GM23338 (cell line): ENCODE results near the gene RIN3. TPM values are rescaled to one million over a fixed set of nuclear protein-coding genes. Genes with fewer than 3 reads are reported as not detected.
A peak's percentile ranks its signal among the peaks of the same experiment; 100 is the strongest.

ENCODE experiments used
- ATAC-seq: fragments of 200-7000 bp; cut with Tn5 transposase; 3 replicates; pipeline ENCODE4 v1.9.1; 2020
- DNase-seq: peaks from one replicate; pipeline ENCODE4 v3.0.0-alpha.2; 2015; ENCODE audit warnings: low spot score
- H2AFZ ChIP-seq: fragments of 200-600 bp; sonication (generic); 2 replicates; pipeline ENCODE4 v1.8.0; 2016; ENCODE audit warnings: antibody characterized with exemption, mild to moderate bottlenecking, moderate library complexity
- H3F3A ChIP-seq: fragments of 200-600 bp; sonication (generic); replicated peaks from 2 replicates; pipeline ENCODE4 v1.8.0; 2017; ENCODE audit warnings: antibody characterized with exemption, mixed run types, low read depth
- H3K27ac ChIP-seq: fragments of 200-600 bp; sonication (generic); 2 replicates; pipeline ENCODE4 v1.6.1; 2016; ENCODE audit warnings: low read depth
- H3K27me3 ChIP-seq: fragments of 200-600 bp; sonication (generic); 2 replicates; pipeline ENCODE4 v1.8.0; 2016; ENCODE audit warnings: mild to moderate bottlenecking, mixed run types, moderate library complexity; ENCODE audit not compliant: insufficient read depth
- H3K36me3 ChIP-seq: fragments of 200-600 bp; sonication (generic); 2 replicates; pipeline ENCODE4 v1.8.0; 2016; ENCODE audit warnings: mild to moderate bottlenecking; ENCODE audit not compliant: insufficient read depth
- H3K4me1 ChIP-seq: fragments of 200-600 bp; sonication (generic); 2 replicates; pipeline ENCODE4 v1.8.0; 2016; ENCODE audit warnings: mild to moderate bottlenecking, moderate library complexity; ENCODE audit not compliant: insufficient read depth
- H3K4me2 ChIP-seq: fragments of 200-600 bp; sonication (generic); 2 replicates; pipeline ENCODE4 v1.7.1; 2017; ENCODE audit warnings: mixed run types
- H3K4me3 ChIP-seq: fragments of 200-600 bp; sonication (generic); 2 replicates; pipeline ENCODE4 v1.6.1; 2016; ENCODE audit warnings: mixed run types
- H3K79me2 ChIP-seq: fragments of 200-600 bp; sonication (generic); replicated peaks from 2 replicates; pipeline ENCODE4 v1.8.0; 2017; ENCODE audit warnings: mild to moderate bottlenecking; ENCODE audit not compliant: insufficient read depth
- H3K9me2 ChIP-seq: fragments of 200-600 bp; sonication (generic); 2 replicates; pipeline ENCODE4 v1.8.0; 2017; ENCODE audit not compliant: insufficient read depth
- H4K20me1 ChIP-seq: fragments of 200-600 bp; sonication (generic); replicated peaks from 2 replicates; pipeline ENCODE4 v1.8.0; 2017; ENCODE audit warnings: mild to moderate bottlenecking; ENCODE audit not compliant: insufficient read depth
- H3K27ac Mint-ChIP-seq: 2 replicates; pipeline ENCODE4 v1.8.0; 2020; ENCODE audit warnings: inconsistent platforms, mild to moderate bottlenecking, moderate library complexity, mixed read lengths
- H3K27me3 Mint-ChIP-seq: 3 replicates; pipeline ENCODE4 v1.8.0; 2022; ENCODE audit warnings: low read depth, mild to moderate bottlenecking, moderate library complexity, mixed read lengths, inconsistent platforms; ENCODE audit not compliant: insufficient read depth, poor library complexity
- H3K36me3 Mint-ChIP-seq: 3 replicates; pipeline ENCODE4 v1.8.0; 2021; ENCODE audit warnings: low read depth, mild to moderate bottlenecking, inconsistent platforms, moderate library complexity, mixed read lengths
- H3K4me1 Mint-ChIP-seq: 3 replicates; pipeline ENCODE4 v1.8.0; 2020; ENCODE audit warnings: mild to moderate bottlenecking, inconsistent platforms, mixed read lengths
- H3K4me3 Mint-ChIP-seq: 3 replicates; pipeline ENCODE4 v1.8.0; 2021; ENCODE audit warnings: moderate library complexity, mild to moderate bottlenecking, inconsistent platforms, mixed read lengths
- H3K9me3 Mint-ChIP-seq: 3 replicates; pipeline ENCODE4 v1.8.0; 2020; ENCODE audit warnings: moderate library complexity, mild to moderate bottlenecking, inconsistent platforms, mixed read lengths
- CREB1 ChIP-seq: fragments of 250-450 bp; sonication (Bioruptor Pico); IDR thresholded peaks from 2 replicates; pipeline ENCODE4 v1.5.0; 2020; ENCODE audit warnings: low read depth, mild to moderate bottlenecking, moderate library complexity
- CTCF ChIP-seq, 2 experiments: fragments of 200-600 bp in 1 of 2; sonication (generic) in 1 of 2; conservative IDR thresholded peaks; 2 replicates each; pipeline versions ENCODE4 v1.5.1 to v1.6.1; 2016 to 2017; ENCODE audit warnings: antibody characterized with exemption in 2 of 2, low read depth in 2 of 2, mild to moderate bottlenecking in 2 of 2, moderate library complexity in 1 of 2
- ETS1 ChIP-seq: IDR thresholded peaks from 2 replicates; pipeline ENCODE4 v1.6.1; 2016; ENCODE audit warnings: antibody characterized with exemption
- EZH2 ChIP-seq: fragments of 200-600 bp; sonication (generic); IDR thresholded peaks from one replicate; pipeline ENCODE4 v1.8.0; 2017; ENCODE audit warnings: antibody characterized with exemption, mild to moderate bottlenecking, low read depth; ENCODE audit not compliant: unreplicated experiment
- EZH2phosphoT487 ChIP-seq: fragments of 200-600 bp; sonication (generic); IDR thresholded peaks from one replicate; pipeline ENCODE4 v1.8.1; 2018; ENCODE audit warnings: antibody characterized with exemption; ENCODE audit not compliant: unreplicated experiment
- JUNB ChIP-seq: IDR thresholded peaks from one replicate; pipeline ENCODE4 v1.6.1; 2016; ENCODE audit warnings: antibody characterized with exemption; ENCODE audit not compliant: unreplicated experiment
- NANOG ChIP-seq: IDR thresholded peaks from 2 replicates; pipeline ENCODE4 v1.6.1; 2016; ENCODE audit warnings: antibody characterized with exemption, borderline replicate concordance
- POLR2AphosphoS5 ChIP-seq: IDR thresholded peaks from 2 replicates; pipeline ENCODE4 v1.6.1; 2016; ENCODE audit warnings: antibody characterized with exemption, low read depth
- REST ChIP-seq: IDR thresholded peaks from one replicate; pipeline ENCODE4 v1.6.1; 2018; ENCODE audit warnings: antibody characterized with exemption; ENCODE audit not compliant: unreplicated experiment
- STAT1 ChIP-seq: IDR thresholded peaks from one replicate; pipeline ENCODE4 v1.6.1; 2016; ENCODE audit warnings: antibody characterized with exemption; ENCODE audit not compliant: unreplicated experiment
- ZNF114 ChIP-seq: fragments of 250-450 bp; sonication (Bioruptor Pico); IDR thresholded peaks from 2 replicates; pipeline ENCODE4 v1.5.0; 2020; ENCODE audit warnings: mild to moderate bottlenecking, moderate library complexity
- ZNF331 ChIP-seq: fragments of 250-450 bp; sonication (Bioruptor Pico); IDR thresholded peaks from 2 replicates; pipeline ENCODE4 v1.5.0; 2020; ENCODE audit warnings: low read depth, mild to moderate bottlenecking, moderate library complexity
- ZNF462 ChIP-seq: fragments of 250-450 bp; sonication (Bioruptor Pico); IDR thresholded peaks from 2 replicates; pipeline ENCODE4 v1.5.0; 2020; ENCODE audit warnings: mild to moderate bottlenecking, moderate library complexity
- polyA plus RNA-seq: library from polyadenylated mRNA; unstranded; fragments of >200 nt; fragmentation: Nextera tagmentation; extraction: Ambion mirVana; gene quantifications from 2 replicates; pipeline ENCODE4 v1.2.1, GENCODE V29; 2016
- total RNA-seq: library from RNA; depleted of rRNA; stranded (reverse); fragments of >200 nt; shearing (Covaris generic); gene quantifications from 2 replicates; pipeline ENCODE4 v1.2.3, GENCODE V29; 2014

RIN3 gene
- total and polyA plus RNA-seq, 2 experiments from 2014 or later, result 0.97 to 1.5 TPM

GRCh38 chr14:92473969-92474535 is 39.5 kb upstream of the RIN3 start:
- no peak for TF ChIP-seq POLR2AphosphoS5
- no peak for TF ChIP-seq REST
- no peak for TF ChIP-seq EZH2
- no peak for TF ChIP-seq STAT1
- no peak for TF ChIP-seq NANOG
- TF ChIP-seq ETS1, result no peak
- no peak for TF ChIP-seq ZNF462
- TF ChIP-seq EZH2phosphoT487, result no peak
- no peak for TF ChIP-seq CTCF (conservative IDR thresholded peaks at IDR 0.05; ENCODE audit: low read depth in 2 of 2)
- TF ChIP-seq CREB1 (CRISPR knock-in tag), result no peak
- TF ChIP-seq JUNB, result no peak
- no peak for TF ChIP-seq ZNF114
- TF ChIP-seq ZNF331 (CRISPR knock-in tag), result no peak
- ATAC-seq, result no peak
- H3K9me3 Mint-ChIP-seq, result peaks cover 8% of the 10 kb centered on the region

More at GRCh38 chr14:92473969-92474535, 39.5 kb upstream of the RIN3 start:
- DNase-seq, result no peak
- peaks cover 10% of the 10 kb centered on the region; the same call in 1 of the 2 replicates for H3K9me2 ChIP-seq
- H3K36me3 ChIP-seq, result no peaks in the 10 kb centered on the region
- no peaks in the 10 kb centered on the region for H3K79me2 ChIP-seq
- H3K4me2 ChIP-seq, result no peak overlapping the region
- H3K27ac ChIP-seq, result no peak overlapping the region
- H3F3A ChIP-seq, result no peaks in the 10 kb centered on the region
- peak overlapping the region; percentile 72 for H2AFZ ChIP-seq
- Mint-ChIP-seq H3K4me1 (peaks cover 36% of the 10 kb centered on the region), H3K36me3 (peaks cover 5% of the 10 kb centered on the region; the same call in 2 of the 3 replicates), H3K4me3 (no peak overlapping the region), H3K27me3 (peaks cover 2% of the 10 kb centered on the region), H3K27ac (no peak overlapping the region)
- no peaks in the 10 kb centered on the region for H4K20me1 ChIP-seq
- no peak overlapping the region for H3K4me3 ChIP-seq
- H3K27me3 ChIP-seq, result no peaks in the 10 kb centered on the region
- peaks cover 10% of the 10 kb centered on the region for H3K4me1 ChIP-seq
